Measurements from ENCODE around the gene HOXC11.
A peak's percentile ranks its signal among the peaks of the same experiment; 100 is the strongest.

The HOXC11 gene

DNA sequence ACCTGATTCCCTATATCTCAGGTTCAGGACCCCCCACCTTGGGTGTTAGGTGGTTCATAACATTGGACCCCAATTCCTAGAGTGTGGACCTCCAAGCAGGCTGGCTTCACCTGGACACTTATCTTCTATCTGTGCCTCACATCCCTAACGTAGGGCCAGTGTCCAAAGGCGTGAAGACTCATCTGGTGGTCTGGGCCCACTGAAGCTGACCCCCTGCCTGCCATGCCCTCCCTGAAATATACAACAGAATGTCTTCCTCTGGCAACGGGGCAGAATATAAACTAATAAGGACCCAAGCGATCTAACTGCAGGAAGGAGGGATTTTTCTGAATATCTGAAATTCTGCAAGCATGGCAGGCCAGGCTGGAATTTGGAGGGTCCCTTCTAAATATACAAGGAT, 28.7 kb upstream of the HOXC11 start:
- DNase-seq: no peak

DNA sequence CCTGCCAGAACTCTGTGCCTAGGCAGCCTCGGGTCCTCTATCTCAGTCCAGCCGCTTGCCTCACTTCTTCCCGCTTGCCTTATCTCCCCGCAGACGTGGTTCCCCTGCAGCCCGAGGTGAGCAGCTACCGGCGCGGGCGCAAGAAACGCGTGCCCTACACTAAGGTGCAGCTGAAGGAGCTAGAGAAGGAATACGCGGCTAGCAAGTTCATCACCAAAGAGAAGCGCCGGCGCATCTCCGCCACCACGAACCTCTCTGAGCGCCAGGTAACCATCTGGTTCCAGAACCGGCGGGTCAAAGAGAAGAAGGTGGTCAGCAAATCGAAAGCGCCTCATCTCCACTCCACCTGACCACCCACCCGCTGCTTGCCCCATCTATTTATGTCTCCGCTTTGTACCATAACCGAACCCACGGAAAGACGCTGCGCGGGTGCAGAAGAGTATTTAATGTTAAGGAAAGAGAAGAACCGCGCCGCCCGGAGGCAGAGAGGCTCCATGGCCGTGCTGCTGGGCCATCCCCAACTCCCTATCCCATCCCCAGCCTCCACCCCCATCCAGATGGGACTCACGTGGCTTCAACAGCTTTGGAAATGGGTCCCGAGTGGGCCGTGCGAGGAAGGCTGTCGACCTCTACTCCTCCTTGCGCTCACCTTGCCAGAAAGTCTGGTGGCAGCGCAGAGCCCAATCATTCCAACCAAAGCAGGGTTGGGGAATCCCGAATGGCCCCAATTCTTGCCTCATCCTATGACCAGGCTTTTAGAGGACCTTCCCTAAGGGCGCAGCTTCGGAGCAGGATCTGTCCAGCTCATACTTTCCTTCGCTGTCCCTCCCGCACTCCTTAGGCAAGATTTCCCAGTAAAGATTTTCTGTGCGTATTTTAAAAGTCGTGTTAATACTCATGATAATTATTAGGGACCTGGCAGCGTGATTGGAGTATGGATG, 27.7 kb upstream of the HOXC11 start:
- DNase-seq: no peak

DNA sequence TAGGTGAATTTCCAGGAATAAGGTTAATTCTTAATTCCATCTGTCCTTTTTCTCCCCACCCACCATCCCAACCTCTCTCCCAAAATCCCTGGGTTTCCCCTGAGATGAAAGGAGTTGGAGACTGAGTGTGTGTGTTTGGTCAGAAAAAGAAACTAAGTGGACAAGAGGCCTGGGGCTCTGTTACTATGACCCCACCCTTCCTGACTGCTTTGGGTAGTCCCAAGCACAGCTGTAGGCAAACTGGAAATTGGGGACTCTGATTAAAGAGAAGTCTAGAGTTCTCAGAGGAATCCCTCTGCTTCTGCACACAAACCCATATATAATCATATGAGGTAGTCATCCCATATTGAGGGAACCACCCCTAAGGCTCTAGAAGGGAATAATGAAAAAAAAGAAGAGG, 25.2 kb upstream of the HOXC11 start:
- no peak for DNase-seq

GRCh38 chr12:53948650-53949593, 24.0 kb upstream of the HOXC11 start:
- no peak for DNase-seq

- DNase-seq: no peak
Observed at GRCh38 chr12:53949631-53950436, 23.1 kb upstream of the HOXC11 start.

DNA sequence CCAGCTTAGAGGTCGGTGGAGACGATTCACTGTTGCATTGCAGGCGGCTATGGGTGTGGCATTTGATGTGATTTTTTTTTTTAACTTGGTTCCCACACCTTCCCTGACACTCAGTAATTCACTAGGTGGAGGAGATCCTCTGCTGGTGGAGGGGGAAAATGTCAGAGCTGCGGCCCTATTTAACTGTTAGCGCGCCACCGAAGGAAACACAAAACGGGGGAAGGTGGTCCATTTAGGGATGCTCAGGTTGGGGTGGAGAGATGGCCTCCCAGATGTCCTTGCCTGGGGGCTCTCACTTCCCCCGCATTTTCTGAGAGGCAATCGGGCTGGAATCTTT, 22.5 kb upstream of the HOXC11 start:
- no peak for DNase-seq

DNA sequence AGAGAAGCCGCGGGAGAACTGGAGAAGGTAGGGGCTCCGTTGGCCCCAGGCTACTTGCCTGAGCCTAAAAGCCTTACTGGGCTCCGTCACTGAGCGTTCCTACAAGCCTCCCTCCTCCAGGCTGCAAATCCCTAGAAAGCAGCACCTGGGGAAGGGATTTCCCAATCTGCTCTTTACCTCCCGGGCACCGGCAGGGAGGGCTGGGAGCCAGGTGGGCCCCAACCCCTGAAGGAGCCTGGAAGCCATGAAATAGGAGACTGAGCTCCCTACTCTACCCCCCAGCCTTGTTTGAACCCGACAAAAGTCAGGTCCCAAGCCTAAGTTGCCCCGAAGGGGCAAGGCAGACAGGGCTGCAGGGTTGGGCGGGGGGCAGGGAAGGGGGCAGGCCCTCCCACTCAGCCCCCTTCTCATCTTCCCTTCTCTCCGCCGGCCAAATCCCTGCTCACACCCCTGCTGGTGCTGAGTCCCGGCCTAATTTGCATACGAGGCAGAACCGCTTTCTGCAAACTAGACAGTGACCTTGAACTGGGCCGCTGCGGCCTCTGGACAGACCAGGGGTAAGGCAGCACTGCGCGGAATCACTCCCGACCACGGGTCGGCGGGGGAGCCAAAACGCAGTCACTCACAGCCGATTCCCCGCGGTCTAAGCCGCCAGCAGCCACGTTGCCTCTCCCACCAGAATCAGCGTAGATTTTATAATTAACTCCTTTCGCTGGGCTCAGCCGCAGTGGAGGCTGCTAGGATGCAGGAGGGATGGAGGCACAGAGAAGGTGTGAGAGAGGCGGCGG, 21.9 kb upstream of the HOXC11 start:
- no peak for DNase-seq

DNA sequence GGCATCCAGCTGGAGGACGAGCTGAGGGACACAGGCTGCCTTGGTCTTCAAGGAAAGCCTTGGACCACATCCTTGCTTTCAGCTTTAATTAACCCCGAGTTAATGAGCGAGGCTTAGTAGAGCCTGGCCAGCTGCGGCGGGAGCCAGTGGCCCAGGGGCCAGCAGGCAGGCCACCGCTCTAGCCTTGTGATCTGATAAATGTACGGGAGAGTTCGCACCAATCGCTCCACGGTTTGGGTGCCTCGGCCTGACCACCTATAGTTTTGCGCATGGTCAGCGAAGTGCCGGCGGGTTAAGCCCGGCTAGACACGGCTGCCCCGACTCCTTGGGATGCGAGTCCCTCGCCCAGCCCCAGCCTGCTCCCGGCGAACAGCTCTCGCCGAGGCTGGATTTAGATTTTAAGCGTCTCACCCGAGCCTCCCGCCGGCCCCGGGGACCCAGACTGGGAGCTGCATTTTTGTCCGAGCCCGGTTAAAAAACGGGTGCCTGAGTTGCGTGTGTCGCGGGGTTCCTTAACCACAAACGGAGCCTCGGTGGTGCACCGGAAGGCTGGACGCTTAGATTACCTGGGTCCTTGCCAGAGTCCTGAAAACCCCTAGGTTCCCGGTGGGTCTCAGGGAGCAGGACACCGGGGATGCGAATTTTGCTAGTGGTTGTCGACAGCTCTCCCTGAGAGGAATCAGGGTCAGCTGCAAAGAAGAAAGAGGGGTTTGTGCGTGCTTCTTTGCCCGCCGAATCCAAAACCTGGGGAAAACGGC, 21.2 kb upstream of the HOXC11 start:
- no peak for DNase-seq

GRCh38 chr12:53952335-53952694, 20.6 kb upstream of the HOXC11 start:
- DNase-seq: peak; percentile 49

GRCh38 chr12:53952871-53953734, 19.8 kb upstream of the HOXC11 start:
- DNase-seq: no peak

- peak; percentile 56 for DNase-seq
Observed at GRCh38 chr12:53953831-53954693, 18.9 kb upstream of the HOXC11 start.

- DNase-seq: no peak
Observed at GRCh38 chr12:53954694-53955035, 18.3 kb upstream of the HOXC11 start, which contains the start of gene HOXC12. Gene HOXC12 (plus strand): TSS chr12:53954903. CDS start chr12:53954930, 27 bp downstream.

GRCh38 chr12:53955036-53955775, 17.7 kb upstream of the HOXC11 start:
- DNase-seq: no peak

GRCh38 chr12:53955776-53956250, 17.1 kb upstream of the HOXC11 start:
- no peak for DNase-seq

DNA sequence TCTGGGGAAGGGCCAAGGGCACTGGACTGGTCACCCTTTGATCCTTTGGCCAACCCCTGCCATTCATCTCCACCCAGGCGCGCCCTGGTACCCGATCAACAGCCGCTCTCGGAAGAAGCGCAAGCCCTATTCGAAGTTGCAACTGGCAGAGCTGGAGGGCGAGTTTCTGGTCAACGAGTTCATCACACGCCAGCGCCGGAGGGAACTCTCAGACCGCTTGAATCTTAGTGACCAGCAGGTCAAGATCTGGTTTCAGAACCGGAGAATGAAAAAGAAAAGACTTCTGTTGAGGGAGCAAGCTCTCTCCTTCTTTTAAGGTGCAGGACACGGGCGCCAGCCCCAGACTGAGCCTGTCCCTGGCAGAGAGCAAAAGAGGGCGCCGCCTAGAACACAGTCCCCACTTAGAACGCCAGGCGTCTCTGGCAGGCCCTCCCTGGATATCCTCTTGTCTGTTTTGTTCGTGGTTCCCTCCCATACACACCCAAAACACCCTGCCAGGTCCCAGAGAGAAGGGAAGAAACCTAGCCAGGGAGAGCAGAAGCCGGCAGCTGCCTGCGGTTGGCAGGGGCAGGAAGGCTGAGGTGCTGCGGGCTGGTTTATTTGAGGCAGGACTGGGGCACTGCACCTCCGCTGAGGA, 16.6 kb upstream of the HOXC11 start:
- DNase-seq: no peak

- no peak for DNase-seq
Observed at GRCh38 chr12:53956914-53957536, 15.9 kb upstream of the HOXC11 start.

GRCh38 chr12:53958128-53958527, 14.8 kb upstream of the HOXC11 start:
- no peak for DNase-seq

Data from activated effector memory CD4-positive, alpha-beta T cell treated with anti-CD3 and anti-CD28 coated beads, Interleukin-2, amount 50 U/mL, for 16 hours (primary cell).